Colonic mucosa (tissue), 4 donors: Measurements from ENCODE around the gene CHD6. TPM values are rescaled to one million over a fixed set of nuclear protein-coding genes. Genes with fewer than 3 reads are reported as not detected.

ENCODE experiments used
- DNase-seq: peaks from one replicate; pipeline ENCODE4 v3.0.0-alpha.2; 2020
- H3K27ac ChIP-seq: fragments of 200-600 bp; one replicate; pipeline ENCODE4 v1.8.0; 2021
- H3K27me3 ChIP-seq: fragments of 200-600 bp; one replicate; pipeline ENCODE4 v1.8.0; 2021
- H3K36me3 ChIP-seq: fragments of 200-600 bp; one replicate; pipeline ENCODE4 v1.8.0; 2021
- H3K4me1 ChIP-seq: fragments of 200-600 bp; one replicate; pipeline ENCODE4 v1.8.0; 2021; ENCODE audit warnings: mild to moderate bottlenecking
- H3K4me3 ChIP-seq: fragments of 200-600 bp; one replicate; pipeline ENCODE4 v1.8.0; 2021
- H3K9ac ChIP-seq, 2 donors: one replicate each; pipeline ENCODE4 v1.7.0; 2013; ENCODE audit warnings: control low read depth in 2 of 2, low read depth in 2 of 2, low read length in 2 of 2
- H3K9me3 ChIP-seq: fragments of 200-600 bp; one replicate; pipeline ENCODE4 v1.8.0; 2021
- CTCF ChIP-seq: fragments of 200-600 bp; IDR thresholded peaks from one replicate; pipeline ENCODE4 v1.8.0; 2022; ENCODE audit warnings: antibody characterized with exemption, mild to moderate bottlenecking
- intact Hi-C: fragments of 100-400 bp; cut with DNase I; formaldehyde crosslinking; loops from one replicate; pipeline ENCODE4 v1.14.1; 2022
- total RNA-seq, 2 donors: library from RNA; stranded (reverse); fragmentation: NEBNext Ultra II Directional in 1 of 2; extraction: Animal tissue kit (Norgen Biotek cat#: 25700) in 1 of 2; gene quantifications; one replicate each; pipeline ENCODE4 v1.2.1, GENCODE V29; 2021
- donor health status: healthy.
- donor health status: DM: no; HTN: no; CAD: no.
- donor health status: DM: no; HTN: no; CAD: no.

CHD6 gene
- total RNA-seq, 2 donors from 2014 or later, result 18.9 to 27.2 TPM

DNA sequence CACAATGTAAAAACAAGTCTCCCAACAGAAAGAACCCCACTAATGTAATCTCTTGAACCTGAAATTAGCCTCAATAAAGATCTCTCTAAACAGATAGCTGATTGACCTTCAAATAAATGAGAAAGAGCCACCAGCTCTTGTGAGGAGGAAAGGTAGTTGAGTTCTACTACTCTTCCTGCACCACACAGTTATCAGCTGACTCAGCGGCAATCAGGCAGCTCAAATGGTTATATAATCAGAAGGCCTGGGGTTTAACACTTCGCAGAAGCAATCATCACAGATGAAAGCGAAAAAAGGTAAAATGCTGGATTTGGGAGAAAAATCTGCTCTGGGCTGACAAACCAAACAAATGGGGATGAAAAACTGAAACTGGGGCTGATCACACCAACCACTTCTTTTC lies 91.8 kb downstream of the CHD6 start:
- Histone ChIP-seq H3K4me1 (peaks cover 3% of the 10 kb centered on the region), H3K9me3 (no peaks in the 10 kb centered on the region), H3K27me3 (no peaks in the 10 kb centered on the region), H3K4me3 (no peak overlapping the region), H3K27ac (no peak overlapping the region), H3K36me3 (no peaks in the 10 kb centered on the region), H3K9ac (no peak overlapping the region)
- no peak for TF ChIP-seq CTCF
- intact Hi-C loops, result no loop called here
- peak; percentile 28 for DNase-seq

DNA sequence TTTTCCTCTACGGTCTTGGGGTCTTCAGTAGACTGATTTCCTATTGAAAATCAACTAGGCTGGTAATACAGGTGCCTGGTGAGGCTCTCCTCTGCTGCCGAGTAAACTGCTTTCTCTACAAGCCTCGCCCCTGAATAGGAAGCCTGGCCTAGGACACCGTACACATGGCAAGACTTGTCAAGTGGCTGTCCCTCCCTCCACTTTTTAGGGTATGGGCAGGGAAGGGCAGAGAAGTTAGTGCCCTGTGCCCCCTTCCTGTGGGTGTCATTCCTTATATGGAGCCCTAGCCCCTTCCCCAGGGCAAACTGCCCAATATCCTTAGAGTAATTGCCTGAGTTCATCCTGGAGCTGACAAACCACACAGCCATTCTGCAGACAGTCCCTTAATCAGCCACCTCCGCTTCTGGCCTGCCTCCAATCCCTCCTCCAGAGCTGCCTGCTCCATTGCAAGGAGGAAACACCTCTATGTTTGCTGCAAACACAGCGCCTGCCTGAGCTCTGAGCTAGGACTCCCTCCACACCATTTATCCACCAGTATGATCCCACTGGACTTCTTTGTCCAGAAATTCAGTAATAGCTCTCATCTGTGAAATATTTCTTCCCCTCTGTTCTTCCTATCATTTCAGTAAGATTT lies 93.1 kb downstream of the CHD6 start:
- Histone ChIP-seq H3K36me3 (no peaks in the 10 kb centered on the region), H3K4me1 (peaks cover 3% of the 10 kb centered on the region), H3K9me3 (no peaks in the 10 kb centered on the region), H3K9ac (peak overlapping the region in 1 of 2 donors; percentile 7), H3K27me3 (no peaks in the 10 kb centered on the region), H3K4me3 (no peak overlapping the region), H3K27ac (peak overlapping the region; percentile 45)
- TF ChIP-seq CTCF, result no peak
- intact Hi-C loops, result no loop called here
- DNase-seq, result peak; percentile 82

DNA sequence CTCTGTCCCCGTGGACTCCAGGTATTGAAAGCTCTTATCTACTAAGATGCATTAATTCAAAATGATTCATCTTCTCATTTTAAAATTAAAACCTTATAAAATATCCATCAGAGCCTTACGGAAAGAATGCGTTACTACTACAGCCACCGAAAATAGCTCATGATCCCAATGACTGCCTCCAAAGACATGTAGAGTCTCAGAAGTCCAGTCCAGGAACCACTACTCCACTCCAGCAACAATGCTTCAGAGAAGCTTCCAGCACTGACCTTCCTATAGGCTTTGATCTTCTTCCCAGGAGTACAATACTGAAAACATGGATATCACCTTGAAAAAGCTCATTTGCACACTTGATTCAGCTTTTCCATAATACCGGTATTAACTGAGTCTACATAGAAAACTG lies 94.3 kb downstream of the CHD6 start:
- TF ChIP-seq CTCF, result no peak
- Histone ChIP-seq H3K27me3 (no peaks in the 10 kb centered on the region), H3K36me3 (no peaks in the 10 kb centered on the region), H3K9ac (no peak overlapping the region), H3K4me3 (no peak overlapping the region), H3K9me3 (no peaks in the 10 kb centered on the region), H3K4me1 (peaks cover 3% of the 10 kb centered on the region), H3K27ac (no peak overlapping the region)
- DNase-seq, result no peak
- intact Hi-C loops, result no loop called here

GRCh38 chr20:41513829-41514228 lies 104.3 kb downstream of the CHD6 start:
- no peak overlapping the region for H3K4me3 ChIP-seq
- H3K27me3 ChIP-seq, result no peaks in the 10 kb centered on the region
- H3K36me3 ChIP-seq, result no peaks in the 10 kb centered on the region
- no peak overlapping the region for H3K27ac ChIP-seq
- no peak for DNase-seq
- no peak overlapping the region for H3K9ac ChIP-seq
- peaks cover 18% of the 10 kb centered on the region for H3K4me1 ChIP-seq
- no peak for TF ChIP-seq CTCF
- no peaks in the 10 kb centered on the region for H3K9me3 ChIP-seq
- intact Hi-C loops, result no loop called here

DNA sequence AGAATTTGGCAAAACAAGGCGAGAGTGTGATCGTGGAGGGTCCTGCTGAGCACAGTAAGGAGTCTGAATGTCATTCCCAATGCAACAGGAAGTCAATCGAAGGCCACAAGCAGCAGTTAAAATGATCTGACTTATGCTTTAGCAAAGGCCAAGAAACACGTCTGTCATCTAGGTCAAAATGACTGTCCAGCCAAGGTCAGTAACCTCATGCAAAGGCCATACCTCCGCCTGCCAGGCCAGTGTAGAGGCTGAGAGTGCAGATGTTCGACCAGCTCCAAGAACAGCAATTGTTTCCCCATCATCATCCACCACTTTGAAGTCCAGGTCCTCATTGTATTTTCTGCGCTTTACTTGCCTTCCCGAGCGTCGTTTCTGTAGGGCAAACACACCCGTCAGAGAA lies 105.6 kb downstream of the CHD6 start:
- Histone ChIP-seq H3K36me3 (no peaks in the 10 kb centered on the region), H3K9ac (no peak overlapping the region), H3K9me3 (no peaks in the 10 kb centered on the region), H3K27ac (no peak overlapping the region), H3K4me3 (no peak overlapping the region), H3K4me1 (peaks cover 18% of the 10 kb centered on the region), H3K27me3 (no peaks in the 10 kb centered on the region)
- no peak for DNase-seq
- intact Hi-C loops, result no loop called here
- TF ChIP-seq CTCF, result no peak
